ENCODE data around the gene FOXM1.

GRCh38 chr12:2826721-2827515, 50.1 kb downstream of the FOXM1 start:
- no peak for TF ChIP-seq CTCF (IDR thresholded peaks at IDR 0.05; ENCODE audit: low read length)
- TF ChIP-seq EZH2 (optimal IDR thresholded peaks at IDR 0.05; ENCODE audit: low read depth, low read length), result no peak

All from MM.1S (cell line).